OCI-LY1 (cell line): ENCODE data around the gene SDK1.

Experiments used
- H2AFZ ChIP-seq: fragments of 200-600 bp; sonication (generic), shearing (Covaris generic); 2 replicates; pipeline ENCODE4 v1.6.0; 2014; ENCODE audit warnings: antibody characterized with exemption, mild to moderate bottlenecking, low read length
- H3F3A ChIP-seq: fragments of 200-600 bp; sonication (generic), shearing (Covaris generic); 2 replicates; pipeline ENCODE4 v1.6.0; 2014; ENCODE audit warnings: mild to moderate bottlenecking, antibody characterized with exemption, low read length, moderate library complexity; ENCODE audit not compliant: insufficient read depth
- H3K27ac ChIP-seq: fragments of 200-600 bp; sonication (generic); 2 replicates; pipeline ENCODE4 v1.5.1; 2014; ENCODE audit warnings: low read length, mixed run types, mild to moderate bottlenecking, low read depth; ENCODE audit not compliant: poor library complexity, severe bottlenecking
- H3K27me3 ChIP-seq: fragments of 200-600 bp; sonication (generic); 2 replicates; pipeline ENCODE4 v1.6.0; 2014; ENCODE audit warnings: antibody characterized with exemption, mild to moderate bottlenecking, low read length, moderate library complexity; ENCODE audit not compliant: insufficient read depth
- H3K36me3 ChIP-seq: fragments of 200-600 bp; sonication (generic); 2 replicates; pipeline ENCODE4 v1.6.1; 2014; ENCODE audit warnings: mild to moderate bottlenecking, antibody characterized with exemption, low read length, moderate library complexity, mixed read lengths; ENCODE audit not compliant: insufficient read depth
- H3K4me1 ChIP-seq: fragments of 200-600 bp; sonication (generic); 2 replicates; pipeline ENCODE4 v1.5.1; 2014; ENCODE audit warnings: mild to moderate bottlenecking, low read length, moderate library complexity; ENCODE audit not compliant: insufficient read depth, severe bottlenecking
- H3K4me2 ChIP-seq: fragments of 200-600 bp; sonication (generic), shearing (Covaris generic); 2 replicates; pipeline ENCODE4 v1.6.1; 2014; ENCODE audit warnings: low read length
- H3K4me3 ChIP-seq: fragments of 200-600 bp; sonication (generic); 2 replicates; pipeline ENCODE4 v1.5.1; 2014; ENCODE audit warnings: low read length, low read depth, mild to moderate bottlenecking, mixed read lengths; ENCODE audit not compliant: poor library complexity, severe bottlenecking
- H3K79me2 ChIP-seq: fragments of 200-600 bp; shearing (Covaris generic); 2 replicates; pipeline ENCODE4 v1.6.1; 2016; ENCODE audit warnings: mixed run types, low read length, mixed read lengths; ENCODE audit not compliant: insufficient read depth
- H3K9ac ChIP-seq: fragments of 200-600 bp; sonication (generic), shearing (Covaris generic); 2 replicates; pipeline ENCODE4 v1.6.1; 2014; ENCODE audit warnings: mild to moderate bottlenecking, low read length, mixed read lengths
- H3K9me2 ChIP-seq: fragments of 200-600 bp; sonication (generic), shearing (Covaris generic); 2 replicates; pipeline ENCODE4 v1.6.1; 2014; ENCODE audit warnings: low read depth, mild to moderate bottlenecking, low read length, mixed read lengths
- H3K9me3 ChIP-seq: fragments of 200-600 bp; shearing (Covaris generic); 2 replicates; pipeline ENCODE4 v1.6.1; 2014; ENCODE audit warnings: low read length, mixed read lengths
- H4K20me1 ChIP-seq: fragments of 200-600 bp; sonication (generic), shearing (Covaris generic); 2 replicates; pipeline ENCODE4 v1.6.0; 2016; ENCODE audit warnings: mild to moderate bottlenecking, low read length; ENCODE audit not compliant: insufficient read depth
- EZH2 ChIP-seq: fragments of 200-600 bp; sonication (generic), shearing (Covaris generic); IDR thresholded peaks from 2 replicates; pipeline ENCODE4 v1.8.0; 2017; ENCODE audit warnings: borderline replicate concordance, mixed run types, mild to moderate bottlenecking, antibody characterized with exemption, low read length, moderate library complexity, mixed read lengths
- TF ChIP-seq, protein P1 (sequence below): fragments of 200-600 bp; sonication (generic), shearing (Covaris generic); IDR thresholded peaks from 2 replicates; pipeline ENCODE4 v1.5.1; 2017; ENCODE audit warnings: mild to moderate bottlenecking, antibody characterized with exemption, low read length, moderate library complexity, mixed read lengths

The SDK1 gene

DNA sequence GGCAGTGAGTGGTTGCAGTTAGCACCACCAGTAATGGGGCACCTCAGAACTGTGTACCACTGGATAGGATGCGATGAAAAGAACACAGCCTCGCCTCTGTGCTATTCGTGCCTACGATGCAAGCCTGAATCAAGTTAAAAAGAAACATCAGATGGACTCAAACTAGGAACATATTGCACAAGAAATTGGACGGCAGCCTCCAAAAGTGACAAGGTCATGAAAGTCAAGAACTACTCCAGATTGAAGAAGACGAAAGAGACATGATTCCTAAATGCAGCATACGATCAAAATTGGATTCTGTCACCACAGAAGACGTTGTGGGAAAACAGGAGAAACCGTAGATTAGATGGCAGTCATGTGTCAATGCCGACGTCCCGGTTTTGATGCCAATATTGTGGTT lies 732.9 kb downstream of the SDK1 start:
- TF ChIP-seq, protein P1, sequence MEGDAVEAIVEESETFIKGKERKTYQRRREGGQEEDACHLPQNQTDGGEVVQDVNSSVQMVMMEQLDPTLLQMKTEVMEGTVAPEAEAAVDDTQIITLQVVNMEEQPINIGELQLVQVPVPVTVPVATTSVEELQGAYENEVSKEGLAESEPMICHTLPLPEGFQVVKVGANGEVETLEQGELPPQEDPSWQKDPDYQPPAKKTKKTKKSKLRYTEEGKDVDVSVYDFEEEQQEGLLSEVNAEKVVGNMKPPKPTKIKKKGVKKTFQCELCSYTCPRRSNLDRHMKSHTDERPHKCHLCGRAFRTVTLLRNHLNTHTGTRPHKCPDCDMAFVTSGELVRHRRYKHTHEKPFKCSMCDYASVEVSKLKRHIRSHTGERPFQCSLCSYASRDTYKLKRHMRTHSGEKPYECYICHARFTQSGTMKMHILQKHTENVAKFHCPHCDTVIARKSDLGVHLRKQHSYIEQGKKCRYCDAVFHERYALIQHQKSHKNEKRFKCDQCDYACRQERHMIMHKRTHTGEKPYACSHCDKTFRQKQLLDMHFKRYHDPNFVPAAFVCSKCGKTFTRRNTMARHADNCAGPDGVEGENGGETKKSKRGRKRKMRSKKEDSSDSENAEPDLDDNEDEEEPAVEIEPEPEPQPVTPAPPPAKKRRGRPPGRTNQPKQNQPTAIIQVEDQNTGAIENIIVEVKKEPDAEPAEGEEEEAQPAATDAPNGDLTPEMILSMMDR, result no peak
- no peak for TF ChIP-seq EZH2
- no peak overlapping the region for H3K4me3 ChIP-seq
- H3K36me3 ChIP-seq, result no peaks in the 10 kb centered on the region
- H3K4me2 ChIP-seq, result no peak overlapping the region
- no peaks in the 10 kb centered on the region for H3F3A ChIP-seq
- H3K27ac ChIP-seq, result no peak overlapping the region
- no peaks in the 10 kb centered on the region for H3K27me3 ChIP-seq
- no peaks in the 10 kb centered on the region for H3K9me3 ChIP-seq
- no peak overlapping the region for H3K9ac ChIP-seq
- no peaks in the 10 kb centered on the region for H3K4me1 ChIP-seq
- no peaks in the 10 kb centered on the region for H3K9me2 ChIP-seq
- no peaks in the 10 kb centered on the region for H4K20me1 ChIP-seq
- H3K79me2 ChIP-seq, result no peaks in the 10 kb centered on the region
- no peak overlapping the region for H2AFZ ChIP-seq

DNA sequence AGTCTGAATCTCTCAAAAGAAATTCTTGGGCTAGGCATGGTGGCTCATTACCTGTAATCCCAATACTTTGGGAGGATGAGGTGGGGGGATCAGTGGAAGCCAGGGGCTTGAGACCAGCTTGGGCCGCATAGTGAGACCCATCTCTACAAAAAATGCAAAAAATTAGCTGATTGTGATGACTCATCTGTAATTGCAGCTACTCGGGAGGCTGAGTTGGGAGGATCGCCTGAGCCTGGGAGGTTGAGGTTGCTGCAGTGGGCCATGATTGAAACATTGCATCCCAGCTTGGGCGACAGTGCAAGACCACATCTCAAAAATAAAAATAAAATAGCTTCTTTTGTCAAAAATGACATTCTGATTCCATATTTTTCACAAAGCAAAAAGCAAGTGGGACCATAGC lies 736.3 kb downstream of the SDK1 start:
- no peaks in the 10 kb centered on the region for H4K20me1 ChIP-seq
- H3K9ac ChIP-seq, result no peak overlapping the region
- no peaks in the 10 kb centered on the region for H3K36me3 ChIP-seq
- peaks cover 17% of the 10 kb centered on the region for H3K4me1 ChIP-seq
- no peak for TF ChIP-seq EZH2
- TF ChIP-seq, protein P1, result no peak
- H3K4me3 ChIP-seq, result no peak overlapping the region
- no peaks in the 10 kb centered on the region for H3K27me3 ChIP-seq
- no peak overlapping the region for H2AFZ ChIP-seq
- no peak overlapping the region for H3K4me2 ChIP-seq
- H3K9me2 ChIP-seq, result no peaks in the 10 kb centered on the region
- H3K9me3 ChIP-seq, result no peaks in the 10 kb centered on the region
- no peak overlapping the region for H3K27ac ChIP-seq
- no peaks in the 10 kb centered on the region for H3F3A ChIP-seq
- no peaks in the 10 kb centered on the region for H3K79me2 ChIP-seq

DNA sequence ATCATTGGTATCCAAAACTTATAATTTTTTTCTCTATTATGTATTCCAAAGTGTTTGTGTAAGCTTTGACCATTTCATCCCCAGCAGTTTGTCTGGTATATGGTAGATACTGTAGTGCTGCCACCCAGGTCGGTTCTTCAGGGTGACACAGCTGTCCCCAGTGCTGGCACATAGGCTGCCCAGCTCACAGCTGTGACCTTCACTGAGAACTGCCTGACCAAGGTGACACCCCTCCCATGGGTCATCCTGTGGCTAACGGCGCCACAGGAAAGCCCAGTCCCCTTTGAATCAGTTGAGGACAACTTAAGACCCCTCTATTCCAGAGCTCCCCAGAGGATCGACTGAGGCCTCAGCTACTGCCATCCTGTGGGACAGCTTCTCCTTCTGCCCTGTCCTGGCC lies 736.8 kb downstream of the SDK1 start:
- Histone ChIP-seq H4K20me1 (no peaks in the 10 kb centered on the region), H3K27ac (no peak overlapping the region), H3K4me1 (peaks cover 21% of the 10 kb centered on the region), H3K9ac (no peak overlapping the region), H3K4me2 (no peak overlapping the region), H3K4me3 (no peak overlapping the region), H3K27me3 (no peaks in the 10 kb centered on the region), H3F3A (no peaks in the 10 kb centered on the region), H3K9me2 (no peaks in the 10 kb centered on the region), H3K9me3 (no peaks in the 10 kb centered on the region), H3K36me3 (no peaks in the 10 kb centered on the region), H3K79me2 (no peaks in the 10 kb centered on the region), H2AFZ (no peak overlapping the region)
- TF ChIP-seq EZH2, result no peak
- TF ChIP-seq, protein P1, result no peak
